HG03095 (cell line): ENCODE measurements around the gene CCL24.
"Not testable (repeated sequence)": the region's sequence is repeated elsewhere in the genome, so short reads cannot be mapped to it uniquely, and the experiment has no call there.

ENCODE experiments used
- ATAC-seq: cut with Tn5 transposase; IDR thresholded peaks from one replicate; pipeline ENCODE4 v1.9.1; 2021; ENCODE audit warnings: moderate library complexity; ENCODE audit not compliant: unreplicated experiment

Gene CCL24

DNA sequence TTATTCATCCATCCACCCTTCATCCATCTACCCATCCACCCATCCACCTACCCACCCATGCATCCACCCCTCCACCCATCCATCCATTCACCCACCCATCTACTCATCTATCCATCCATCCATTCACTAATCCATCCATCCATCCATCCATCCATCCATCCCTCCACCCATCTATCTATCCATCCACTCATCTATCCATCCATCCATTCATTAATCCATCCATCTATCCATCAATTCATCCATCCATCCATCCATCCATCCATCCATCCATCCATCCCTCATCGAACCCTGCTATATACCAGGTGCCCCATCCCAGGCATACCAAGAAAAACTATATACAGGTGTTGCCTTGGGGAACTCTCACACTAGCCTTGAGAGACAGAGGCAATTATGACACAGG, 7.1 kb upstream of the CCL24 start:
- ATAC-seq, result no peak

DNA sequence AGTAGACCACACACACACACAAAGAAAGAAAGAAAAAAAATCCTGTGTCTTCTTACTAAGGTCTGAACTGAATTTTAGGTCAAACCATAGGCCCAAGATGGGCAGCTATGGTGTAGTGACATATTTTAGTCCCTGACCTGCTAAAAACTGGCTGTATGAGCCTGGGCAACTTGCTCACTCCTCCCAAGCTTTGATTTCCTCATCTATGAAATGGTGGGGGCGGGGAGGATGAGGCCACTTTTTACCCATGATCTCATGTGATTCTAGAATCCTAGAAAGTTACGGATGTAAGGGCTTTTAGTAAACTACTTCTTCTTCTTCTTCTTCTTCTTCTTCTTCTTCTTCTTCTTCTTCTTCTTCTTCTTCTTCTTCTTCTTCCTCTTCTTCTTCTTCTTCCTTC, 6.1 kb upstream of the CCL24 start:
- ATAC-seq, result no peak

DNA sequence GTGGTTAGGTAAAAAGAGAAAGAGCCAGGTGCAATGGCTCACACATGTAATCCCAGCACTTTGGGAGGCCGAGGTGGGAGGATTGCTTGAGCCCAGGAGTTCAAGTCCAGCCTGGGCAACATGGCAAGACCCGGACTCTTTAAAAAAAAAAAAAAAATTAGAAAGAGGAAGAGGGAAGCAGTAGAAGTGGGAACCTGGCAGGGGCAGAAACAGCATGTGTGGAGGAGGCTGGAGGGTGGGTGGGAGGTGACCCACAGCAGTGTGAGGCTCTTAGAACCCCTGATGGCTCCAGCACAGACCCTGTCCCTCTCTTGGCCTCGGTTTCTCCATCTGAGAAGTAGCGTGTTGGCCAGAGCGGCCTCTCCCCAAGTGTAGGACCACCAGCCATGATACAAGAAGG, 4.9 kb upstream of the CCL24 start:
- ATAC-seq, result no peak

- no peak for ATAC-seq
These were observed 3.5 kb upstream of the CCL24 start for GRCh38 chr7:75817116-75817515.

GRCh38 chr7:75815418-75816064, 1.9 kb upstream of the CCL24 start:
- ATAC-seq, result no peak

- no peak for ATAC-seq
These were observed 871 bp upstream of the CCL24 start for GRCh38 chr7:75814407-75814947.

GRCh38 chr7:75813084-75813483, 522 bp downstream of the CCL24 start:
- no peak for ATAC-seq

DNA sequence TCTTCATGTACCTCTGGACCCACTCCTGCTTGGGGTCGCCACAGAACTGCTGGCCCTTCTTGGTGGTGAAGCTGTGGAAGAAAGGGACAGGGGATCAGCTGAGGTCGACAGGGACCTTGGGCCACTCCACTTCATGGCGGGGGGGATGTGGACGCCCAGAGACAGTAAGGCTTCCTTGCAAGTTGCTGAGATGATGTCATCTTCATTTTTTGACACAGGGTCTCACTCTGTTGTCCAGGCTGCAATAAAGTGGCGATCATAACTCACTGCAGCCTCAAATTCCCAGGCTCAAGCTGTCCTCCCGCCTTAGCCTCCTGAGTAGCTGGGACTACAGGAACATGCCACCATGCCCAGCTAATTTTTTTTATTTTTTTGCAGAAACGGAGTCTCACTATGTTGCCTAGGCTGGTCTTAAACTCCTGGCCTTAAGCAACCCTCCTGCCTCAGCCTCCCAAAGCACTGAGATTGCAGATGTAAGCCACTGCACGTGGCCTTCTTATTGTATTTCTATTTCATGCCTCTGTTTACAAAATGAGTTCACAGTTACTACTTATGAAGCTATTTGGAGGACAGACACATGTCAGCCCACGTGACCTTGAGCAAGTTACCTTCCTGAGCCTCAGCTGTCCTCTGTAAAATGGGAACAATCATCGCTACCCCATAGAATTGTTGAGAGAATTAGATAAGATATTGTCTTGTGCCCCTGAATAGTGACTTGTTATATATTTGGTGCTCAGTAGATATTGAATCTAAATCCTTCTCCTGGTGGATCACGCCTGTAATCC, 1.5 kb downstream of the CCL24 start:
- ATAC-seq, result no peak

GRCh38 chr7:75809396-75809795, 4.2 kb downstream of the CCL24 start:
- ATAC-seq, result no peak

GRCh38 chr7:75808106-75808505, 5.5 kb downstream of the CCL24 start:
- no peak for ATAC-seq

DNA sequence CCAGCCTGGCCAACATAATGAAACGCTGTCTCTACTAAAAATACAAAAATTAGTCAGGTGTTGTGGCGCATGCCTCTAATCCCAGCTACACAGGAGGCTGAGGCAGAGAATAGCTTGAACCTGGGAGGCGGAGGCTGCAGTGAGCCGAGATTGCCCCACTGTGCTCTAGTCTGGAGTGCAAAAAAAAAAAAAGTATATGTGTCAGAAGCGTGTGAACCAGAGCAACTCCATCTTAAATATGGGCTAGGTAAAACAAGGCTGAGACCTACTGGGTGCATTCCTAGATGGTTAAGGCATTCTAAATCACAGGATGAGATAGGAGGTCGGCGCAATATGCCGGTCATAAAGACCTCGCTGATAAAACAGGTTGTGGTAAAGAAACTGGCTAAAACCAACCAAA, 6.2 kb downstream of the CCL24 start:
- no peak for ATAC-seq

GRCh38 chr7:75806560-75807307, 6.9 kb downstream of the CCL24 start:
- no peak for ATAC-seq

DNA sequence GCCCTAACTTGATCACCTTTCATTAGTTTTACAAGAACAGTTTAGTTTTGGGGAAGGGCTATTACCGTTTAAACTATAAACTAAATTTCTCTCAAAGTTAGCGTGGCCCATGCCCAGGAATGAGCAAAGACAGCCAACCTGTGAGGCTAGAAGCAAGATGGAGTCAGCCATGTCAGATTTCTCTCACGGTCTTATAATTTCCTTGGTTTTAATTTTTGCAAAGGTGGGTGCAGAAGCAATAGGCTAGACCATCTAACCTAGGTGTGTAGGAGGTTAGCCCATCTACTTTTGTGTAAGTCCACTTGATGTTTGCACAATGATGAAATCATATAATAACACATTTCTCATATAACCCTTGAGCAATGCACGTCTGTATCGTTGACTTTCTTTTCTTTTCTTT, 8.9 kb downstream of the CCL24 start:
- no peak for ATAC-seq

DNA sequence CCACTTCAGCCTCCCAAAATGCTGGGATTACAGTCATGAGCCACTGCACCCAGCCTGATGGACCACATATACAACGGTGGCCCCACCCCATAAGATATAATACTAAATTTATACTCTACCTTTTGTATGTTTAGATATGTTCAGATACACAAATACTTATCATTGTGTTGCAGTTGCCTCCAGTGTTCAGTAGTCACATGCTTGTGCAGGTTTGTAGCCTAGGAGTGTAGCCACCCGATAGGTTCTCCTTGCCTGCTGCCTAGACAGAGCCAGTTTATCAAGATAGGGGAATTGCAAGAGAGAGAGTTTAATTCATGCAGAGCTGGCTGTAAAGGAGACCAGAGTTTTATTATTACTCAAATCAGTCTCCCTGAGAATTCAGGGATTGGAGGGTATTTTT, 9.6 kb downstream of the CCL24 start:
- ATAC-seq, result no peak

DNA sequence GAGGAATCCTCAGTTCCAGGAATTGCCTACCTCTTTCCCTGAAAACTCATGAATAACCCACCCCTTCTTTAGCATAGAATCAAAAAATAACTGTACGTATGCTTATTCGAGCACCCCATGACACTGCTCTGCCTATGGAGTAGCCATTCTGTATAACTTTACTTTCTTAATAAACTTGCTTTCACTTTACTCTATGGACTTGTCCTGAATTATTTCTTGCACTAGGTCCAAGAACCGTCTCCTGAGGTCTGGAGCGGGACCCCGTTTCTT, 11.1 kb downstream of the CCL24 start:
- ATAC-seq, result no peak

- no peak for ATAC-seq
These were observed 14.8 kb downstream of the CCL24 start for GRCh38 chr7:75798770-75799169.

- no peak for ATAC-seq
These were observed 17.2 kb downstream of the CCL24 start for GRCh38 chr7:75796420-75796819.

DNA sequence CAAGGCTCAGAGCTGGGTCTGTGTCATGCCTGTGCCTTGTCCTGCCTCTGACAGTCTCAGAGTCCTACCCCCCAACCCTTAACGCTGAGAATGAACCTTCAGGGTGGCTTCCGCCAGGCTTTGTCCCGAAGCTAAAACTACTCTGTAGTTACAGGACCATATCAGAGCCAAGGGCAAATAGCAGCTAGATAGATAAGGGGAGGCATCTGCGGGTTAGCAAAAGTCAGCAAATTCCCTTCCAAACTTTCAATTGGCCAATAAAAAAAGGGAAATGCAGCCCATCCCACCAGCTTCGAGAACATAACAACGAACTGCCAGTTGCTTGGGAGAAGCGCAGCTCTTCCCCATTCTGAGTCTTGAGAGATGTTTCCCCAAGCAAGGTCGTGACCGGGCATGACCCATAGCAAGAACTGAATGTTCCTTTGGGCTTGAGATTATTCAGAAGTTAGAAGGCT, 17.7 kb downstream of the CCL24 start:
- ATAC-seq, result no peak

GRCh38 chr7:75793676-75794075, 19.9 kb downstream of the CCL24 start:
- ATAC-seq, result no peak

- ATAC-seq, result not testable (repeated sequence)
These were observed 21.0 kb downstream of the CCL24 start for GRCh38 chr7:75792567-75792966.

DNA sequence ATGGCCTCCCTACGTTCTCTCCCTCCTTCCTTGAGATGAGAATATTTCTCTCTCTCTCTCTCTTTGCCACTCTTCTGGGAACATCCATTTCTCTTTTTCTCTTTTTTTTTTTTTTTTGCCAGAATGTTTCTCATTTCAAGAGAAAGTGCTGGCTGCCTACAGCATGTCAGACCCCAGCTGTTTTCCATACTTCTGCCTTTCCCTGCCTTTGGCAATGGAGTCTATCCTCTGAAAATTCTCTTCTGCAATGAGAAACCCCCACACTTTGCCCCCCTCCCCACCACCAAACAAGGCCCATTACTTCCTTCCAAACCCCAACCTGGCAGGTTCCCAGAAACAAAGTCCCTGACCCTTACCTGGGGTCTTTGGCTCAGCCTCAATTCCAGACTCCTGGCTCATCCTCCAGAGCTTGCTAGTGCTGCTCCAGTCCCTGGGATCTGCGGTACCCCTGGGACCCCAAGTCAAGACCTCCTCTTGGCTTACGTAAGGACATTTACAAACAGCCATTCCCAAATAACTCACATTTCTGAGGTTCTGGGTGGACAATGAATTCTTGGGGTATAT, 24.2 kb downstream of the CCL24 start:
- no peak for ATAC-seq
